ENCODE data around the gene DHX57.
"Not testable (repeated sequence)": the region's sequence is repeated elsewhere in the genome, so short reads cannot be mapped to it uniquely, and the experiment has no call there.

Gene DHX57

DNA sequence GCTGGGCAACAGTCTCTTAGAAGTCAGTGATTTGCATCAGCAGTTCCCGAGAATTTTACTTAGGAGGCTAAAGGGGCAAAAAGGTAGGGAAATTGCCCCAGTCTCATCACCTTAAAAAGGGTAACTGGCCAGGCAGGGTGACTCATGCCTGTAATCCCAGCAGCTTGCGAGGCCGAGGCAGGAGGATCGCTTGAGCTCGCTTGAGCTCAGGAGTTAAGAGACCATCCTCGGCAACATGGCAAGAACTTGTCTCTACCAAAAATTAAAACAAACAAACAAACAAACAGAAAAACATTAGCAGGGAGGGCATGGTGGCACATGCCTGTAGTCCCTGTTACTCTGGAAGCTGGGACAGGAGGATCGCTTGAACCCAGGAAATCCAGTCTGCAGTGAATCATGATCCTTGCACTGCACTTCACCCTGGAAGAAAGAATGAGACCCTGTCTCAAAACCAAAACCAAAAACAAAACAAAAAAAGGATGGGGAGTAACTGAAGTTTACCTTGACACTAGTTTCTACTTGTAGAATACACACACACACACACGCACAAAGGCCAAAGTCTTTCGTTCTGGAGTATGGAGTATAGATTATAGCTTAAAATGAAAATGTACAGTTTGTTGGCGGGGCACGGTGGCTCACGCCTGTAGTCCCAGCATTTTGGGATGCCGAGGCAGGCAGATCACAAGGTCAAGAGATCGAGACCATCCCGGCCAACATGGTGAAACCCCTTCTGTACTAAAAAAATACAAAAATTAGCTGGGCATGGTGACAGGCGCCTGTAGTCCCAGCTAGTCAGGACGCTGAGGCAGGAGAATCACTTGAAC is 100.4 kb downstream of the DHX57 start:
- TF ChIP-seq, protein P1, sequence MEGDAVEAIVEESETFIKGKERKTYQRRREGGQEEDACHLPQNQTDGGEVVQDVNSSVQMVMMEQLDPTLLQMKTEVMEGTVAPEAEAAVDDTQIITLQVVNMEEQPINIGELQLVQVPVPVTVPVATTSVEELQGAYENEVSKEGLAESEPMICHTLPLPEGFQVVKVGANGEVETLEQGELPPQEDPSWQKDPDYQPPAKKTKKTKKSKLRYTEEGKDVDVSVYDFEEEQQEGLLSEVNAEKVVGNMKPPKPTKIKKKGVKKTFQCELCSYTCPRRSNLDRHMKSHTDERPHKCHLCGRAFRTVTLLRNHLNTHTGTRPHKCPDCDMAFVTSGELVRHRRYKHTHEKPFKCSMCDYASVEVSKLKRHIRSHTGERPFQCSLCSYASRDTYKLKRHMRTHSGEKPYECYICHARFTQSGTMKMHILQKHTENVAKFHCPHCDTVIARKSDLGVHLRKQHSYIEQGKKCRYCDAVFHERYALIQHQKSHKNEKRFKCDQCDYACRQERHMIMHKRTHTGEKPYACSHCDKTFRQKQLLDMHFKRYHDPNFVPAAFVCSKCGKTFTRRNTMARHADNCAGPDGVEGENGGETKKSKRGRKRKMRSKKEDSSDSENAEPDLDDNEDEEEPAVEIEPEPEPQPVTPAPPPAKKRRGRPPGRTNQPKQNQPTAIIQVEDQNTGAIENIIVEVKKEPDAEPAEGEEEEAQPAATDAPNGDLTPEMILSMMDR (IDR thresholded peaks at IDR 0.05; ENCODE audit: borderline replicate concordance, insufficient read depth, low read depth, low read length) = no peak
- no peak overlapping the region for H3K4me3 ChIP-seq (ENCODE audit: low read depth, low read length)

- TF ChIP-seq, protein P1 (IDR thresholded peaks at IDR 0.05; ENCODE audit: borderline replicate concordance, insufficient read depth, low read depth, low read length) = no peak
- no peak overlapping the region for H3K4me3 ChIP-seq (ENCODE audit: low read depth, low read length)
Observed at GRCh38 chr2:38771632-38772031, 104.1 kb downstream of the DHX57 start.

- TF ChIP-seq, protein P1 (IDR thresholded peaks at IDR 0.05; ENCODE audit: borderline replicate concordance, insufficient read depth, low read depth, low read length) = no peak
Observed at GRCh38 chr2:38765551-38765950, 110.2 kb downstream of the DHX57 start.

DNA sequence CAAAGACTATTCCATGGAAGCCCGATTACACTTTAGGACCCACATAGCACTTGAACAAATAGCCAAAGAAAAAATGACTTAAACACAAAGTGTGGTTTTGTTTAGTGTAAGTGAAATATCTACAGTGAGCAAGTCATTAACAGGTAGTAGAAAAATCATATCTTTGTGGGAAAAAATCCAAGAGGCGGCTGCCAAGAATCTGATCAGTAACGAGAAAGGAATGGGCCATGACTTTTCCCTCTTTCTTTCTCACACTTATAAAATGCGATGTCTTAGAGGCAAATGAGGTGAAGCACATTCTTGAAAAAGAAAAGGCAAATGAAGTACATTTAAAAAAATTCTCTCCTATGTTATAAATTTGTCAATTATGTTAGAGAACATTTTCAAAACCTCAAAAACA is 110.6 kb downstream of the DHX57 start:
- TF ChIP-seq, protein P1 (IDR thresholded peaks at IDR 0.05; ENCODE audit: borderline replicate concordance, insufficient read depth, low read depth, low read length) = no peak

More at GRCh38 chr2:38765551-38765950, 110.2 kb downstream of the DHX57 start:
- no peak overlapping the region for H3K4me3 ChIP-seq (ENCODE audit: low read depth, low read length)

GRCh38 chr2:38763728-38764127 is 112.0 kb downstream of the DHX57 start:
- no peak overlapping the region for H3K4me3 ChIP-seq (ENCODE audit: low read depth, low read length)
- TF ChIP-seq, protein P1 (IDR thresholded peaks at IDR 0.05; ENCODE audit: borderline replicate concordance, insufficient read depth, low read depth, low read length) = no peak

More for the DNA sequence above, 110.6 kb downstream of the DHX57 start:
- H3K4me3 ChIP-seq (ENCODE audit: low read depth, low read length) = no peak overlapping the region

- TF ChIP-seq, protein P1 (IDR thresholded peaks at IDR 0.05; ENCODE audit: borderline replicate concordance, insufficient read depth, low read depth, low read length) = no peak
- no peak overlapping the region for H3K4me3 ChIP-seq (ENCODE audit: low read depth, low read length)
Observed at GRCh38 chr2:38763228-38763627, 112.5 kb downstream of the DHX57 start.

GRCh38 chr2:38755891-38756290 is 119.8 kb downstream of the DHX57 start:
- not testable (repeated sequence) for H3K4me3 ChIP-seq (ENCODE audit: low read depth, low read length)
